ENCODE measurements around the gene BIRC3. TPM values are rescaled to one million over a fixed set of nuclear protein-coding genes. Genes with fewer than 3 reads are reported as not detected.
A peak's percentile ranks its signal among the peaks of the same experiment; 100 is the strongest.

BIRC3 gene
- total and polyA plus RNA-seq, 8 donors: 0.58 to 137 (median 44.8) TPM

- WGBS, 5 donors: 0 to 23% (median 8%) methylated on average over 1 of the region's 1 CpG
- peaks cover 0 to 17% (median 9%) of the 10 kb centered on the region in 4 donors for H3K4me1 ChIP-seq
- peaks cover 0 to 20% (median 18%) of the 10 kb centered on the region in 4 donors for H3K36me3 ChIP-seq
These were observed 24.6 kb downstream of the BIRC3 start for GRCh38 chr11:102341844-102342318.

GRCh38 chr11:102343809-102344208 lies 26.5 kb downstream of the BIRC3 start:
- H3K9me3 ChIP-seq: no peaks in the 10 kb centered on the region
- TF ChIP-seq CTCF (IDR thresholded peaks at IDR 0.05): no peak
- no peak for TF ChIP-seq POLR2AphosphoS5 (IDR thresholded peaks at IDR 0.05)
- no peak for TF ChIP-seq POLR2A (IDR thresholded peaks at IDR 0.05)
- no peak for TF ChIP-seq EP300 (IDR thresholded peaks at IDR 0.05)
- intact Hi-C loops (cut with DNase I; ENCODE audit: low total_unique reads): loop anchor here (10.0 kb wide), 1 partner anchor 151 kb away; no protein-coding TSS in a partner anchor
- H3K36me3 ChIP-seq: peaks cover 0 to under 1% (median 0%) of the 10 kb centered on the region in 4 donors
- no peak for DNase-seq
- no peak overlapping the region for H3K27ac ChIP-seq
- no peaks in the 10 kb centered on the region for H3K27me3 ChIP-seq
- WGBS, 5 donors: 26 to 42% (median 33%) methylated on average over 1 of the region's 1 CpG
- H3K4me3 ChIP-seq: no peak overlapping the region
- peaks cover 3 to 27% (median 14%) of the 10 kb centered on the region in 4 donors for H3K4me1 ChIP-seq

More at GRCh38 chr11:102341844-102342318, 24.6 kb downstream of the BIRC3 start:
- Histone ChIP-seq H3K27me3 (no peaks in the 10 kb centered on the region), H3K9me3 (no peaks in the 10 kb centered on the region), H3K27ac (peak overlapping the region in 1 of 5 donors; percentile 22), H3K4me3 (no peak overlapping the region)
- peak; percentile 77 to 93 for DNase-seq
- TF ChIP-seq POLR2A (IDR thresholded peaks at IDR 0.05) (no peak), POLR2AphosphoS5 (IDR thresholded peaks at IDR 0.05) (peak in 1 of 3 donors; percentile 71), CTCF (IDR thresholded peaks at IDR 0.05) (peak in 5 of 7 experiments; percentile 51 to 85 (median 78))
- intact Hi-C loops (cut with DNase I; ENCODE audit: low total_unique reads): loop anchor here (10.0 kb wide), 1 partner anchor 153 kb away; no protein-coding TSS in a partner anchor

GRCh38 chr11:102345904-102346303 lies 28.6 kb downstream of the BIRC3 start:
- 22 to 32% (median 28%) methylated on average over 8 of the region's 8 CpGs for WGBS, 5 donors
- intact Hi-C loops (cut with DNase I; ENCODE audit: low total_unique reads): loop anchor here (10.0 kb wide), 1 partner anchor 149 kb away; no protein-coding TSS in a partner anchor
- peak overlapping the region in 4 of 5 donors; percentile 93 to 99 (median 98) for H3K27ac ChIP-seq

GRCh38 chr11:102346456-102346747 lies 29.1 kb downstream of the BIRC3 start:
- no peaks in the 10 kb centered on the region for H3K27me3 ChIP-seq
- no peaks in the 10 kb centered on the region for H3K9me3 ChIP-seq
- peak overlapping the region; percentile 93 to 99 (median 98) for H3K27ac ChIP-seq
- 0 to 2% (median 0%) methylated on average over 5 of the region's 5 CpGs for WGBS, 5 donors
- peak overlapping the region; percentile 59 to 68 (median 63) for H3K4me3 ChIP-seq
- no peak for DNase-seq
- H3K36me3 ChIP-seq: peaks cover 0 to 16% (median 8%) of the 10 kb centered on the region in 4 donors
- H3K4me1 ChIP-seq: peaks cover 10 to 46% (median 26%) of the 10 kb centered on the region in 4 donors
- intact Hi-C loops (cut with DNase I; ENCODE audit: low total_unique reads): loop anchor here (10.0 kb wide), 1 partner anchor 148 kb away; no protein-coding TSS in a partner anchor
- TF ChIP-seq POLR2AphosphoS5 (IDR thresholded peaks at IDR 0.05): no peak
- no peak for TF ChIP-seq EP300 (IDR thresholded peaks at IDR 0.05)
- TF ChIP-seq CTCF (IDR thresholded peaks at IDR 0.05): no peak
- TF ChIP-seq POLR2A (IDR thresholded peaks at IDR 0.05): no peak

More at GRCh38 chr11:102345904-102346303, 28.6 kb downstream of the BIRC3 start:
- peak overlapping the region; percentile 59 to 68 (median 63) for H3K4me3 ChIP-seq
- no peak for TF ChIP-seq CTCF (IDR thresholded peaks at IDR 0.05)
- TF ChIP-seq POLR2A (IDR thresholded peaks at IDR 0.05): no peak
- TF ChIP-seq POLR2AphosphoS5 (IDR thresholded peaks at IDR 0.05): no peak
- TF ChIP-seq EP300 (IDR thresholded peaks at IDR 0.05): no peak
- peak in 1 of 2 donors; percentile 60 for DNase-seq
- no peaks in the 10 kb centered on the region for H3K9me3 ChIP-seq
- peaks cover 10 to 46% (median 26%) of the 10 kb centered on the region in 4 donors for H3K4me1 ChIP-seq
- no peaks in the 10 kb centered on the region for H3K27me3 ChIP-seq
- peaks cover 0 to 13% (median 6%) of the 10 kb centered on the region in 4 donors for H3K36me3 ChIP-seq

Data from stomach (tissue), 9 donors.